Measurements from ENCODE around the gene MOB1B. TPM values are rescaled to one million over a fixed set of nuclear protein-coding genes. Genes with fewer than 3 reads are reported as not detected.
"Not testable (repeated sequence)": the region's sequence is repeated elsewhere in the genome, so short reads cannot be mapped to it uniquely, and the experiment has no call there.

MOB1B gene
- total RNA-seq, 3 donors from 2014 or later: 13.3 to 27.8 (median 15.1) TPM

DNA sequence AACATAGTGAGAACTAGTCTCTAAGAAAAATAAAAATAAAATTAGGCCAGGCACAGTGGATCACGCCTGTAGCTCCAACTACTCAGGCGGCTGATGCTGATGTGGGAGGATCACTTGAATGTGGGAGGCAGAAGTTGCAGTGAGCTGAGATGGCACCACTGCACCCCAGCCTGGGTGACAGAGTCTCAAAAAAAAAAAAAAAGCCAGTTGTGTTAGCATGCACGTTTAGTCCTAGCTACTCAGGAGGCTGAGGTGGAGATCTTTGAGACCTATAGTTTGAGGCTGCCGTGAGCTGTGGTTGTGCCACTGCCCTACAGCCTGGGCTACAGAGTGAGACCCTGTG, 93.8 kb downstream of the MOB1B start:
- Histone ChIP-seq H3K4me1 (no peaks in the 10 kb centered on the region), H3K4me3 (no peak overlapping the region), H3K36me3 (no peaks in the 10 kb centered on the region), H3K27ac (no peak overlapping the region), H3K27me3 (no peaks in the 10 kb centered on the region), H3K9me3 (no peaks in the 10 kb centered on the region)
- no peak for TF ChIP-seq POLR2A (IDR thresholded peaks at IDR 0.05)
- TF ChIP-seq, protein P1, sequence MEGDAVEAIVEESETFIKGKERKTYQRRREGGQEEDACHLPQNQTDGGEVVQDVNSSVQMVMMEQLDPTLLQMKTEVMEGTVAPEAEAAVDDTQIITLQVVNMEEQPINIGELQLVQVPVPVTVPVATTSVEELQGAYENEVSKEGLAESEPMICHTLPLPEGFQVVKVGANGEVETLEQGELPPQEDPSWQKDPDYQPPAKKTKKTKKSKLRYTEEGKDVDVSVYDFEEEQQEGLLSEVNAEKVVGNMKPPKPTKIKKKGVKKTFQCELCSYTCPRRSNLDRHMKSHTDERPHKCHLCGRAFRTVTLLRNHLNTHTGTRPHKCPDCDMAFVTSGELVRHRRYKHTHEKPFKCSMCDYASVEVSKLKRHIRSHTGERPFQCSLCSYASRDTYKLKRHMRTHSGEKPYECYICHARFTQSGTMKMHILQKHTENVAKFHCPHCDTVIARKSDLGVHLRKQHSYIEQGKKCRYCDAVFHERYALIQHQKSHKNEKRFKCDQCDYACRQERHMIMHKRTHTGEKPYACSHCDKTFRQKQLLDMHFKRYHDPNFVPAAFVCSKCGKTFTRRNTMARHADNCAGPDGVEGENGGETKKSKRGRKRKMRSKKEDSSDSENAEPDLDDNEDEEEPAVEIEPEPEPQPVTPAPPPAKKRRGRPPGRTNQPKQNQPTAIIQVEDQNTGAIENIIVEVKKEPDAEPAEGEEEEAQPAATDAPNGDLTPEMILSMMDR (IDR thresholded peaks at IDR 0.05): no peak
- TF ChIP-seq POLR2AphosphoS5 (IDR thresholded peaks at IDR 0.05): no peak
- DNase-seq (ENCODE audit: low spot score in 2 of 2): no peak
- intact Hi-C loops (cut with DNase I; ENCODE audit: low total_unique reads): no loop called here

- Histone ChIP-seq H3K27ac (no peak overlapping the region), H3K27me3 (no peaks in the 10 kb centered on the region), H3K9me3 (no peaks in the 10 kb centered on the region), H3K36me3 (no peaks in the 10 kb centered on the region), H3K4me3 (no peak overlapping the region), H3K4me1 (no peaks in the 10 kb centered on the region)
- DNase-seq (ENCODE audit: low spot score in 2 of 2): no peak
- intact Hi-C loops (cut with DNase I; ENCODE audit: low total_unique reads): no loop called here
- TF ChIP-seq POLR2AphosphoS5 (IDR thresholded peaks at IDR 0.05) (no peak), POLR2A (IDR thresholded peaks at IDR 0.05) (no peak)
- TF ChIP-seq, protein P1 (IDR thresholded peaks at IDR 0.05): no peak
These were observed 94.9 kb downstream of the MOB1B start for GRCh38 chr4:70997036-70997435.

- H3K27ac ChIP-seq: no peak overlapping the region
- no peaks in the 10 kb centered on the region for H3K9me3 ChIP-seq
- no peak for DNase-seq (ENCODE audit: low spot score in 2 of 2)
- no peaks in the 10 kb centered on the region for H3K27me3 ChIP-seq
- TF ChIP-seq POLR2A (IDR thresholded peaks at IDR 0.05): no peak
- TF ChIP-seq, protein P1 (IDR thresholded peaks at IDR 0.05): no peak
- TF ChIP-seq POLR2AphosphoS5 (IDR thresholded peaks at IDR 0.05): no peak
- intact Hi-C loops (cut with DNase I; ENCODE audit: low total_unique reads): no loop called here
- H3K4me3 ChIP-seq: no peak overlapping the region
- H3K36me3 ChIP-seq: no peaks in the 10 kb centered on the region
- no peaks in the 10 kb centered on the region for H3K4me1 ChIP-seq
These were observed 95.4 kb downstream of the MOB1B start for GRCh38 chr4:70997546-70997945.

GRCh38 chr4:70999639-71000038, 97.5 kb downstream of the MOB1B start:
- H3K4me3 ChIP-seq; H3K9me3 ChIP-seq; H3K27ac ChIP-seq; H3K27me3 ChIP-seq; intact Hi-C loops (cut with DNase I; ENCODE audit: low total_unique reads); DNase-seq (ENCODE audit: low spot score in 2 of 2); H3K4me1 ChIP-seq; H3K36me3 ChIP-seq: not testable (repeated sequence)

DNA sequence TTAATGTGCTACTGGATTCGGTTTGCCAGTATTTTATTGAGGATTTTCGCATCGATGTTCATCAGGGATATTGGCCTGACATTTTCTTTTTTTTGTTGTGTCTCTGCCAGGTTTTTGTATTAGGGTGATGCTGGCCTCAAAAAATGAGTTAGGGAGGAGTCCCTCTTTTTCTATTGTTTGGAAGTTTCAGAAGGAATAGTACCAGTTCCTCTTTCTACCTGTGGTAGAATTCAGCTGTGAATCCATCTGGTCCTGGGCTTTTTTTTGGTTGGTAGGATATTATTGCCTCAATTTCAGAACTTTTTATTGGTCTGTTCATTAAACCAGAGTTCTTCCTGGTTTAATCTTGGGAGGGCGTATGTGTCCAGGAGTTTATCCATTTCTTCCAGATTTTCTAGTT, 99.2 kb downstream of the MOB1B start:
- H3K9me3 ChIP-seq; DNase-seq (ENCODE audit: low spot score in 2 of 2); intact Hi-C loops (cut with DNase I; ENCODE audit: low total_unique reads); H3K36me3 ChIP-seq; H3K4me3 ChIP-seq; H3K4me1 ChIP-seq; H3K27ac ChIP-seq; H3K27me3 ChIP-seq: not testable (repeated sequence)

GRCh38 chr4:71004281-71004851, 102.2 kb downstream of the MOB1B start:
- DNase-seq (ENCODE audit: low spot score in 2 of 2): no peak
- Histone ChIP-seq H3K4me1 (no peaks in the 10 kb centered on the region), H3K27ac (no peak overlapping the region), H3K4me3 (no peak overlapping the region), H3K27me3 (no peaks in the 10 kb centered on the region), H3K9me3 (no peaks in the 10 kb centered on the region), H3K36me3 (no peaks in the 10 kb centered on the region)
- intact Hi-C loops (cut with DNase I; ENCODE audit: low total_unique reads): no loop called here
- TF ChIP-seq POLR2AphosphoS5 (IDR thresholded peaks at IDR 0.05) (no peak), POLR2A (IDR thresholded peaks at IDR 0.05) (no peak)
- TF ChIP-seq, protein P1 (IDR thresholded peaks at IDR 0.05): no peak

- intact Hi-C loops (cut with DNase I; ENCODE audit: low total_unique reads): not testable (repeated sequence)
These were observed 102.9 kb downstream of the MOB1B start for GRCh38 chr4:71005025-71005424.

More at GRCh38 chr4:71005025-71005424, 102.9 kb downstream of the MOB1B start:
- H3K4me1 ChIP-seq; H3K4me3 ChIP-seq; H3K27ac ChIP-seq; H3K36me3 ChIP-seq; DNase-seq (ENCODE audit: low spot score in 2 of 2); H3K27me3 ChIP-seq; H3K9me3 ChIP-seq: not testable (repeated sequence)

Measured in breast epithelium (tissue), 4 donors.